KOPT-K1 (cell line): Measurements from ENCODE around the gene CNTN1.

Experiments
- H3K27ac ChIP-seq: fragments of 200-600 bp; sonication (generic); 2 replicates; pipeline ENCODE4 v1.5.1; 2016; ENCODE audit warnings: antibody characterized with exemption, mild to moderate bottlenecking, low read depth, low read length; ENCODE audit not compliant: poor library complexity, severe bottlenecking
- H3K36me3 ChIP-seq: fragments of 200-600 bp; sonication (generic); 2 replicates; pipeline ENCODE4 v1.5.1; 2017; ENCODE audit warnings: antibody characterized with exemption, mild to moderate bottlenecking, low read length, moderate library complexity; ENCODE audit not compliant: insufficient read depth
- H3K9me3 ChIP-seq: fragments of 200-600 bp; sonication (generic); 2 replicates; pipeline ENCODE4 v1.5.1; 2017; ENCODE audit warnings: antibody characterized with exemption, low read length, mild to moderate bottlenecking; ENCODE audit not compliant: insufficient read depth, poor library complexity, severe bottlenecking

The CNTN1 gene

DNA sequence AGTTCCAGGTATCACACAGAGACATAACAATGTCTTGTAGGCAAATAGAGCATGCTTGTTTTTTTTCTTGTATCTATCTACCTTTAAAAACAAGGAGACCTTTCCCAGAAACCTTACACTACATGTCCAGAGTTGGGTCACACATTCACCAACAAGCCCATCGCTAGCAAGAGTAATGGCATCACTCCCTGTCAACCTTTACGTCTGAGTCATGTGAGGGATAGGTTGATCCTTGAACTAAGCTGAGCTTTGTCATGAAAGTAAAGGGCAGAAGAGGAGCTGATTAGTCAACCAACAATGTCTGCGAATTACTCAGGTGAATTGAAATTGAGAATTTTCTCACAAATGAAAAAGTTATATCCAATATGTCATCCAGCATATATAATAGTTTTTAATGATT lies 219.4 kb downstream of the CNTN1 start:
- Histone ChIP-seq H3K36me3 (no peaks in the 10 kb centered on the region), H3K27ac (no peak overlapping the region), H3K9me3 (no peaks in the 10 kb centered on the region)

DNA sequence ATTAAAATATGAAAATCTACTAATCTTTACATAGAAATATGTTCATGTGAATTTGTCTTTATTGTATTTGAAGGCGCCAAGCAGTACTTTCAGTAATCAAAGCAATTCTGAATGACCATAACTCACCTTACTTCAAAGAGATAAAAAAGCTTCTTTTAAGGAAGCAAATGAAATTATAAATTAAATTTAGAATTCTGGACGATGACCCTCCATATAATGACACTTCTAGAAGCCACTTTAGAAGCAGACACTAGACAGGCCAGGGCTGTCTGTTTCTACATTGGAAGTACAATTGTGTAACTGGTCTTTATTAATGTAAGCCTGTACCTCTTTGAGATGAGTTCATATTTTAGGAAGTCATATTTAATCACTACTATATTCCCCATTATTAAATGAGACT lies 222.9 kb downstream of the CNTN1 start:
- Histone ChIP-seq H3K27ac (no peak overlapping the region), H3K36me3 (no peaks in the 10 kb centered on the region)

DNA sequence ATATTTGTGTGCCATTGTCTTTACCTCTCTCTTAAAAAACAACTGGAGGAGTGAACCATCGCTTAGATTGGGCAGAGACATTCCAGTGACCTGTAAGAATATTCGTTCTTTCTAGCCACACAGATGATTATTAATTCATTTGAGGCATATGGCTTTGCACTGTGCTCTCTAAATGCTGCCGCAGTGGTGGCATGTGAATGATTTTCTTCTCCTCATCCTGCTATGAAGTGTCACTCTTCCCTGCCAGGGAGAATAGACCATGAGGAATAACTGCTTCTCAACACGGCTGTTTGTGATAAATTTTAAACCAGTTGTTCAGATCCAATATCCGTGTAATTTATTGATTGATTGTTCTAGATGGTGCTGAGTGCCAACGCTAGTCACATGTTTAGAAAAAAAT lies 225.3 kb downstream of the CNTN1 start:
- no peaks in the 10 kb centered on the region for H3K9me3 ChIP-seq
- H3K27ac ChIP-seq: no peak overlapping the region
- no peaks in the 10 kb centered on the region for H3K36me3 ChIP-seq

More for the DNA sequence above, 222.9 kb downstream of the CNTN1 start:
- no peaks in the 10 kb centered on the region for H3K9me3 ChIP-seq

DNA sequence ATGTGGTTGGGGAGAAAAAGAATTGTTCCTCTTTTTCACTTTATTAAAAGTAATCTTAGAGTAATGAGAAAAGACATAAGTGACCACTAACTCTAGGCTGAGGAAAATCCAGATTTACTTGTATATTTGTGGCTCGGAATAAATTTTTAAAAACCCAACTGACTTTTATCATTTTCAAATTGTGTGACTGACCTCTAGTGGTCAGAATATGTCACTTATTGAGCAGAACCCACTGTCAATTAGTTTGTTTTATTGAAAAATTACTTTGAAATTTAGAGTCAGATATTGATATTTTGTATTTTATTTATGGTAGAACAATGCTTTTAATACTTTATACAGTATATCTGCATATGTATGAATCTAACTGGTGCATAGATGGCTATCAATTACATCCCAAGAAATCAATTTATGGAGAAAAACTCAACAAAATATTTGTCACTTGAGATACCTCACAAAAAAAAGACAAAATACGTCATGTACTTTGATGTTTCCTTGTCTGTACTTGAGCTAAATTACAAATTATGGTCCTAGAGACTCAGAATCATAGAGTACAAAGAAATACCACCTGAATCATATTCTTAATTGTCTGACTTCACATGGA lies 229.4 kb downstream of the CNTN1 start:
- H3K9me3 ChIP-seq: no peaks in the 10 kb centered on the region
- no peaks in the 10 kb centered on the region for H3K36me3 ChIP-seq
- no peak overlapping the region for H3K27ac ChIP-seq

DNA sequence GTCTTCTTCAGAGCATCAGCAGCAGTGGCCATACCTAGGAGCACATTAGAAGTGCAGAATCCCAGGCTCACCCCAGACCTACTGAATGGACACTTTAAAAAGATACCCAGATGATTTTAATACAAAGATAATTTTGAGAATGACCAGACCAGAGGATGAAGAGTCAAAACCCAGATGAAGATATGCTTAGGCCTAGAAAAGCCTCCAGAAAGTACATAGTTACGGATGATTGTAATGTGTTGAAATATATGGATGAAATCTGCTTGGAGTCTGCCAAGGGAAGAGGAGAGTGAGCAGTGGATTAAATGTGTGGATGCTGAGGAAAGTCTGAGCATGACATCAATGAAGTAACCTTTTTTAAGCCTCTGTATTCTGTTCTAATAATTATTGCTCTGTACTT lies 245.7 kb downstream of the CNTN1 start:
- no peaks in the 10 kb centered on the region for H3K36me3 ChIP-seq
- no peaks in the 10 kb centered on the region for H3K9me3 ChIP-seq
- no peak overlapping the region for H3K27ac ChIP-seq

DNA sequence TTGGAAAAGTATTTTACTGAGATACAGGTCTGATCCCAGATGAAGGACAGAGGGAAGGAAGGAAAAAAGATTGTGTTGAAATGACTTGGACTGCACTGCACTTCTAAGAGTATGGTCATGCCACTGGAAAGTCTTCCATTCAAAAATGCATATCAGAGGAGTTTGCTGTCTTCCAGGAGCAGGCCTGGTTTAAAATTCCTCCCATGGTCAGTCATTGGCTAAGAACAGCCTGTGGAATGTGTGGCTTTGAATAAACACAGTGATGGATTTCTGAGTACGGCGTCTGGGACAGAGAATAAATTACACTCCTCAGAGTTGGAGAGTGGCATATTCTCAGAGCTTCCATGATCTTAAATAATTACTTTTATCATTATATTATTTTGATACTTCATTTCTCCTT lies 250.1 kb downstream of the CNTN1 start:
- H3K27ac ChIP-seq: no peak overlapping the region
- no peaks in the 10 kb centered on the region for H3K9me3 ChIP-seq
- no peaks in the 10 kb centered on the region for H3K36me3 ChIP-seq

DNA sequence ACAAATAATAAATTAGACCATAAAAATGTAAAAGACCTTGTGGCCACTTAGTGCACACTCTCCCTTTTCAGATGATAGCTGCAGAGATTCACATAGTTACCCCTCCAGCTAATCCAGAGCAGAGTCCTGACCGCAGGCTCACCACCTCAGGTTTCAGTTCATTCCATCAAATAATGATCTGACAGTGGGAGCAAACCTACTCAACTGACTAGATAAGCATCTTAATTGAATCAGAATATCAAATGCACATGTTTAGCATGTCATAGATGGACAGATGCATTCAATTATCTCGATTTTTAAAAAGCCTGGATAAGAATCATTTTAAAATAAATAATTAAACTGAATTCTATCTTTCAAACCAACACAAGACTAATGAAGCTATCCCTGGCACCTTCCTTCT lies 253.5 kb downstream of the CNTN1 start:
- H3K36me3 ChIP-seq: no peaks in the 10 kb centered on the region
- no peaks in the 10 kb centered on the region for H3K9me3 ChIP-seq
- no peak overlapping the region for H3K27ac ChIP-seq

DNA sequence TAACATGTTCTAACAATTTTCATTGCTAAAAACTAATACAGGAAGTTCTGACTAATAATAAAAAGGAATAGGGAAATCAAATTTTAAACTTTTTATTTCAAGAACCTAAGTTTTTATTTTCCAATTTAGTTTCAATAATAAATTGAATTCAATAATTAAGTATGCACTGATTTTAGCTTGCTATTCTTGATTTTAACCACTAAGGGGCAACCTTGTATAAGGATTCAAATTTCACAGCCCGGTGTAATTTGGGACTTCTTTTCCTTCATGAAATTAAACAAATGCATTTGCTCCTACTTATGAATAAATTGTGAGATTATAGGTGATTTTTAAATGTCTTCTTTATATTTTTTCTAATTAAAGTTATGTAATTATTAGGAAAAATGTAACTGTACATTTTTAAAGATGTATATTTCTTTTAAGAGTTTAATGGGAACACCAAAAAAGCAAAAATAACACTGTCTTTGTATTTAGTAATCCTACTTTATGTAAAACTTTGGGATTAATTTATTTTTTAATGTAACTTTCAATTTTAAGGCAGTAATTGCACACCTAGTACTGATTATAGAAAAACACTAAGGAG lies 254.5 kb downstream of the CNTN1 start:
- Histone ChIP-seq H3K36me3 (no peaks in the 10 kb centered on the region), H3K27ac (no peak overlapping the region), H3K9me3 (no peaks in the 10 kb centered on the region)

DNA sequence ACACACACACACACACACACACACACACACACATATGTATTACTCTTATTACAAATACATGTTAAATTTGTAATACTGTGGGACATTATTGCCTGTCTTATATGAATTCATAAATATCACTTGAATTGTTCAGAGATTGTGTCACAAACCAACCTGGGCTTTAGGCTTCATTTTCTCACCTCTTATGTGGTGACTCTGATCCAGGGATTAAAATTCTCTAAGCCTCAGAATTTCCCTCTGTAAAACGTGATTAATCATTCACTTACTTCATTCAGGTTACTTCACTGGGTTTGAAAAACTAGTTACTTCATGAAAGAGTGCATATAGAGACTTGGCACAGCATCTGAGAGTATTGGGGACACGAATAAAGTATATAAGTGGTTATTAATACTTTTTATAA lies 255.6 kb downstream of the CNTN1 start:
- no peaks in the 10 kb centered on the region for H3K9me3 ChIP-seq
- no peaks in the 10 kb centered on the region for H3K36me3 ChIP-seq
- no peak overlapping the region for H3K27ac ChIP-seq

DNA sequence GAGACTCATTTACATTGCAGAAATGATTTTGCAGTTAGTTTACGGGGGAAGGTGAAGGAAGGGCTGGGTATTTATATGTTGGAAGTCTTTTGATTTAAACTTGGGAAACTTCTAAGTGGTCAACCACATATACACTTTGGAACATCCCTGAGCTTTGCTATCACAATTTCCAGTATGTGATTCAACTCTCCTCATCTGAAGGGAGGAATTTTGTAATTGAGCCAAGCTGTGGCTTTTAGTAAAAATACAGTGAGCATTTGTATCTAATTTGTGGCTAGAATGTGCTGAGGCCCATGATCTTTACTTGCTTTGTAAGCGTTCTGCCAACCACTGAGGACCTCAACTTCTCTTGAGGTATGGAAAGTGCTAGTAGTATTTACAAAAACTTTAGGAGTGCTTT lies 260.8 kb downstream of the CNTN1 start:
- no peaks in the 10 kb centered on the region for H3K36me3 ChIP-seq
- H3K27ac ChIP-seq: no peak overlapping the region
- no peaks in the 10 kb centered on the region for H3K9me3 ChIP-seq

DNA sequence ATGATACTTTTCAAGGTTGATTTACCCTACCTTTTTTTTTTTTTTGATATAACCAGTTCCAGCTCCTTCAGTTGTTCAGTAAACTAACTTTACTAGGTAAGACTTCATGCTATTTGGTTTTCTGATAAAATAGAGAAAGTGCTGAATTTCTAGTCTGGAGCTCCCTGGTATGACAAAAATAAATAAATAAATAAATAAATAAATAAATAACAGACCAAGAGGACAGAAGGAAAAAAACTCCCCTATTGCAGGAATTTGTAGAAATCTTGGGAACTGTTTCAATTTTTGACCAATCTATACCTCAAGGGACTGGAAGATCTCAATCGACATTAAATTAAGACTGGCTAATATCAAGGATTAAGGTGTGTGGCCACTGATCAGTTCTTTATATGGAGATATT lies 265.2 kb downstream of the CNTN1 start:
- Histone ChIP-seq H3K27ac (no peak overlapping the region), H3K36me3 (no peaks in the 10 kb centered on the region), H3K9me3 (no peaks in the 10 kb centered on the region)

DNA sequence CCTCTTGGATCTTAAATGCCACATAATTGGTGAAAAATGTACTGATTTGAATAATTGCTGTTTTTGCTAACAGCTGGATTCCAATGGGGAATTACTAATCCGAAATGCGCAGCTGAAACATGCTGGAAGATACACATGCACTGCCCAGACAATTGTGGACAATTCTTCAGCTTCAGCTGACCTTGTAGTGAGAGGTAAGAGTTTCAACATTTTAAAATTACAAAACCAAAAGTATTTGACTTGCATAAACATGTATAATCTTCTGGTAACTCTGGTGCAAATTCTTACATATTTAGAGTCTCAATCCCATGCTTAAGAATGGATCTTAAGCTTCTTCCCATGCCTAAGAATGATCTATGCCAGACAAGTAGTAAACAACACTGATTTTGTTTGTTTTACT lies 266.8 kb downstream of the CNTN1 start:
- H3K36me3 ChIP-seq: no peaks in the 10 kb centered on the region
- no peaks in the 10 kb centered on the region for H3K9me3 ChIP-seq
- no peak overlapping the region for H3K27ac ChIP-seq

DNA sequence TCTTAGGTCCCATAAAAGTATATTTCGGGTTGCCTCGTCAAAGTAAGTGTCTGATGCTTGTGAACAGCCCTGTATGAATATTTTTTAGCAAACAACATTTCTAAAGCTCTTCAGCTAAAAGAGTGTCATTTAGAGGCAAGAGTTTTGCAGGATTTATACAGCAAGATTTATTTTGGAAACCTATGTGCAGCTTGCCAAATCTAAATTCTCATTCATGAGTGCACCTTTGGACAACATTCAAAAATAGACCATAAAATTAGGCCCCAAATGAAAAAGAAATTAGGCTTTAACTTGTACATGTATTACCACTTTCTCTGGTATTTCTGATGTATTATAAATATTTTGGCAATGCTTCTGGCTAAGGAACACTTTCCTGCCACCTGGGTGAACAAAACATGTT lies 271.5 kb downstream of the CNTN1 start:
- Histone ChIP-seq H3K9me3 (no peaks in the 10 kb centered on the region), H3K36me3 (no peaks in the 10 kb centered on the region)

DNA sequence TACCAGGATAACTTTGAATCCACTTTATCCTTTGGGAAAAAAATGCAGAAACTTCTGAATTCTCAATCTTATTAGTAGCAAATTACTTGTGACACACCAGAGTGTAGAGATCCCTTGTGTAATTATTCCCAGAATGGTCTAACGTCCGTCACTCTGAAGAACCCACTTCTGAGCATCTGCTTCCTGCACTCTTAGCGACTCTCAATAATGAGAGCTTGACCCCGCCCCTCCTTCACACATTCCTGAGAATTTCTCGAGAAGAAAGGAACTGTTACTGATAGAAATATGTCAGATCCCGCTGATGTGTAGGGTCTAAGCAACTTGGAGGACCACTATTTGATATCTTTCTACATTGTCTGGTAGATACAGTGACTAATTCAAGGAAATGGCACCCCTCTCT lies 277.6 kb downstream of the CNTN1 start:
- Histone ChIP-seq H3K36me3 (no peaks in the 10 kb centered on the region), H3K27ac (no peak overlapping the region), H3K9me3 (no peaks in the 10 kb centered on the region)

More for the DNA sequence above, 271.5 kb downstream of the CNTN1 start:
- H3K27ac ChIP-seq: no peak overlapping the region

DNA sequence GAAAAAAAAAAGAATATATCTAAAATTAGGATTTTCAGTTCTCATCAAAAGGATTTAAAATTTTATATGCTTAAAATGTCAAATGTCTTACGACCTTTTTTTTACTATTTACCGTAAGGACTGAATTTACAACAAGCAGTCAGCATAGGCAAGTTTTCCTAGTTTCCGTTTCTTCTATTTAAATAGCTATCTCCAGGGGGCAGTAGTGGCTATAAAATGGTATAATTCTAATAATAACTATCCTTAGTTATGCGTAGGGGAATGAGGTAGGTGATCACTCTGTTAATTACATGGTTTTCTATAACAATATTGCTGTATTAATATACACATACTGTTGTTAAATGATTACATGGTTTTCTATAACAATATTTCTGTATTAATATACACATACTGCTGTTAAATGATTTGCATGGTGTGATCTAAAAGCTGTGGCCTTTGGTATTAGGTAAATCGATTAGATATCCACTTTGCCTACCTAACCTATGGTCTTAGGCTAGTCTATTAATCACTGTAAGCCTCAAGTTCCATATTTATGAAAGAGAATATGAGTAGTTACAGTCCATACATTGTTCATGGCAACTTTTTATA lies 278.2 kb downstream of the CNTN1 start:
- Histone ChIP-seq H3K27ac (no peak overlapping the region), H3K9me3 (no peaks in the 10 kb centered on the region), H3K36me3 (no peaks in the 10 kb centered on the region)

DNA sequence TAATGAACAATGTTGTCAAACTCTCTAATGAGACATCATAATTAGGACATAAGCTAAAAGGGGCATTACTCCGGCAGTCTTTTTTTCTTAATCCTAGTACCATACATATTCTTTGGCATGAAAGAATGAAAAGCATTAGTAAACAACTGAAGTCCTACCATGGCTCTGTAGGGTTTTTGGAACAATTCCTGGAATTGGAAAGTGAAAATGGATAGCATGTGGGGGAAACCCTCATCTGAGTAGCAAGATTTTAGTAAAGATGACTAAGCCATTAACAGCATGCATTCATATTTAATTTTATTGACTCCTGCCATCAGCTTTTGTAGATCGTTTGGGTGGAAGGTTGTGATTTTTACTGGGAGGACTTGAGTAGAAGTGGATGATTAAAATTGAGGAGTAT lies 279.7 kb downstream of the CNTN1 start:
- Histone ChIP-seq H3K27ac (no peak overlapping the region), H3K9me3 (no peaks in the 10 kb centered on the region), H3K36me3 (no peaks in the 10 kb centered on the region)
